HG02981 (cell line): ENCODE data around the gene ZNF865.

Experiments
- ATAC-seq: cut with Tn5 transposase; IDR thresholded peaks from one replicate; pipeline ENCODE4 v1.9.1; 2021; ENCODE audit warnings: mild to moderate bottlenecking, moderate library complexity; ENCODE audit not compliant: unreplicated experiment

ZNF865 gene

GRCh38 chr19:55643887-55644176 lies 38.4 kb downstream of the ZNF865 start:
- ATAC-seq, result no peak

DNA sequence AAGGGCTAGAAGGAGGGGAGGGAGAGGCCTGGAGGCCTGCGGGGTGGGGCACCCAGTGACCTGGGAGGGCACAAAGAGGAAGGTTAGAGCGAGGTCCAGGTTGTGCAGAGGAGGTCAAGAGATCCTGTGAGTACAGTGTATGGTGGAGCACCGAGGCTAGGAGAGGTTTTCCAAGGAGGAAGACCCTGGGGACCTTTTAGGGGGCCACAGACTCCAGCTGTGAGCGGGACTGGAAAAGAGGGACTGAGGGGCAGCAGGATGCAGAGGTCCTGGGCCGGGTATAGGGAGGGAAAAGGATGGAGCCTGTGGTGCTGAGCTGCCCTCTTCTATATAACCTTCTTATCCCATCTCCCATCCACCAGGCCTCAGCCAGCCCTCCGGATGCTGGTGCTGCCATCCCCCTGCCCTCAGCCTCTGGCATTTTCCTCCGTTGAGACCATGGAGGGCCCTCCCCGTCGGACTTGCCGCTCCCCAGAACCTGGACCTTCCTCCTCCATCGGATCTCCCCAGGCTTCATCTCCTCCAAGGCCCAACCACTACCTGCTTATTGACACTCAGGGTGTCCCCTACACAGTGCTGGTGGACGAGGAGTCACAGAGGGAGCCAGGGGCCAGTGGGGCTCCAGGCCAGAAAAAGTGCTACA lies 38.9 kb downstream of the ZNF865 start:
- no peak for ATAC-seq

DNA sequence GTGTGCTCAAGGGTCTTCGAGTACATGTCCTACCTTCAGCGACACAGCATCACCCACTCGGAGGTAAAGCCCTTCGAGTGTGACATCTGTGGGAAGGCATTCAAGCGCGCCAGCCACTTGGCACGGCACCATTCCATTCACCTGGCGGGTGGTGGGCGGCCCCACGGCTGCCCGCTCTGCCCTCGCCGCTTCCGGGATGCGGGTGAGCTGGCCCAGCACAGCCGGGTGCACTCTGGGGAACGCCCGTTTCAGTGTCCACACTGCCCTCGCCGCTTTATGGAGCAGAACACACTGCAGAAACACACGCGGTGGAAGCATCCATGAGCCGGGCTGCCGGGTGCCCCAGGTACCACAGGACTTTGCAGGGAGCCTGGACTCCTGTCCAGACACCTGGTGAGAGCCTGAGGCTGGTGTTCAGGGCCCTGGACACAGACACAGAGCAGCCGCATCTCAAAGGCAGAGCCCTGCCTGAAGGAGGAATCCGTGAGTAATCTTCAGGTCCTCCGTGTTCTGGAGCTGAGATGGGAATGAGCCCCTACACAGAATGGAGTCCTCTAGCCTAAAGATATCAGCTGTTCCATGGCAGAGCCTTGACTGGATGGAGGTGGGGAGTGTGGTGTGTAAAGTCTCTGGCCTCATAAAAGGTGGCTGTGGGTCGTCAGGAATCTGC lies 39.5 kb downstream of the ZNF865 start:
- no peak for ATAC-seq

DNA sequence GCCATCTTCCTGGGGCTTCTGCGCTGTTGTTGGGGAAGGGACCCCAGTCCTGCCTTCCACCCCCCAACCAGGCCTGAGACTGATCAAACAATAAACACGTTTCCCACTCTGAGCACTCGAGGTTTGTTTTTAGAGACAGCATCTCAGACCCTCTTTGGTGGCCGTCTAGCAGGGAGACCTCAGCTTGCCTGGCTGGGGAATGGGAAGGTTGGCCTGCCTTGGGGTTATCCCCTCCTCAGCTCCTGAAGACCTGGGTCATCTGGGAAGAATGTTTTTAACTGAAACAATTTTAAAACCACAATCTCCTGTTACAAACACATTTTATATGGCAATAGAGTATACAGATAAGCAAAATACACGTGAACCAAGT lies 40.0 kb downstream of the ZNF865 start:
- no peak for ATAC-seq

DNA sequence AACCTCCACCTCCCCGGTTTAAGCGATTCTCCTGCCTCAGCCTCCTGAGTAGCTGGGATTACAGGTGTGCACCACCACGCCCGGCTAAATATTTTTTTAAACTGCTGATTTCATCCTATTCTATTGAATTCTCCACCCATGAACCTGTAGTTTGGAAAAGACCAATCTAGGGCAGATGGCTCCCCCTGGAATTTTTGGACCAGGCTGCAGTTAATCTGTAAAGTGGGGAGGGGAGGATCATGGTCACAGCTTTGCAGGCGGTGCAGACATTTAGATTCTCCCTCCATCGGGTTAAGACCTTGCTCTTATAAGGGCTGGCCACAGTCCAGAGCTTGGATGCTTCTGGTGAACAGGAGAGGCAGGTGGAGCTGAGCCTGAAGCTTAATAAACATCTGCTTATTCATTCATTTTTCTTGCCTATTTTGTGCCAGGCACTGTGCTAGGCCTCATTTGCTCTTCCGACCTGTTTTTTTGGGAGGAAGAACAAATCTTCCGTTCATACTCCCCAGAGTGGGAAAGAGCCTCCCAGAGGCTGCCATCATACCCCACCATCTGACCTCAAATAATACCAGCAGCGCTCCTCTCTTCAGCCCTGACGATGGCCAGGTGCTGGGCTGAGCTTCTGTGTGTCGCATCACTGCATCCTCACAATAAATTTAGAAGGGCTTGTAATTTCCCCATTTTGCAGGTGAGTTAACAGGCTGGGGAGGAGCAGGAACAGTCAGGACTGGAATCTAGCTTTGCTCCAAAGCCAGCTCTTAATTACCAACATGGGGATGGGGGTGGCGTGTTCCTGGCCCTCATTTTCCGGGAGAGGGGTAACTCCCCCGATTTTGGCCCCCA lies 41.7 kb downstream of the ZNF865 start:
- ATAC-seq, result no peak

DNA sequence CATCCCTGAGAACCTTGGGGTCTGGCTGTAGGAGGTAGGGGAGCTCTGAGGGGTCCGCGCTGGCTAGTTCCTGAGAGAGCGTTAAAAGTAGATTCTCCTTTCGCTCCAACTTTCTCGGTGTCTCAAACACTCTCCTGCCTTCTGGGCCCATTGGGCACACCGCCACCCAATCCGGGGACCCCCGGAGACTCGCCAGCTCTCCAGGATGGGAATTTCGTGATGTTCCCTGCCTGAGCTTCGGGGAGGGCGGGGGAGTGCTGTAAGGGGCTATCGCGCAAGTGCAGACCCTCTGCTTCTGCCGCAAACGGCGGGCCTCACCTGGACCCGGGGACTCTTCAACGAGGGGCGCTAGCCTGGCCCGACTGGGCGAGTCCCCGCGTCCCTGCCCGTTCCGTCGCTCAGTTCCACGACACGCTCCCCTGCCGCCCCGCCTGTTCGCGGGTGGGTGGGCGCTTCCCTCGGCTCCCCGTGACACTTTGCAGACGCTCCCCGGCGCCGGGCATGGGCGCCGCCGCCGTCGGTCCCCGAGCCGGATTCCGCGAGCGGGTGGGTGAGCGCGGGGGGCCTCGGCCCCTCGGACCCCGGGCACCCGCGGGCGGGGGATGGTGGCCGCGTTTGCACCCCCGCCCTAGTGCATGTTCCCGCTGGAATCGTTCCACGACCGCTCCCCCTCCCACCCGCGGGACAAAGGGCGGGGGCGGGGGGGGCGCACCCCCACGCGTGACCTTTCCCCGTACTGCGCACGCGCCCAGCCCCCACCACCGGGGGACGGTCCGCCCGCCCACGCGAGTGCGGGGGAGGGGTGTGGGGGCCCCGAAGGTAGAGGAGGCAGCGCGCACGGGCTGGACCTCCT lies 42.5 kb downstream of the ZNF865 start, which contains the start of gene CCDC106:
Gene CCDC106 (plus strand): TSS at position 481 of the 853 bp plus-strand sequence. CDS start 835 bp downstream, outside the sequence.
- ATAC-seq, result no peak

DNA sequence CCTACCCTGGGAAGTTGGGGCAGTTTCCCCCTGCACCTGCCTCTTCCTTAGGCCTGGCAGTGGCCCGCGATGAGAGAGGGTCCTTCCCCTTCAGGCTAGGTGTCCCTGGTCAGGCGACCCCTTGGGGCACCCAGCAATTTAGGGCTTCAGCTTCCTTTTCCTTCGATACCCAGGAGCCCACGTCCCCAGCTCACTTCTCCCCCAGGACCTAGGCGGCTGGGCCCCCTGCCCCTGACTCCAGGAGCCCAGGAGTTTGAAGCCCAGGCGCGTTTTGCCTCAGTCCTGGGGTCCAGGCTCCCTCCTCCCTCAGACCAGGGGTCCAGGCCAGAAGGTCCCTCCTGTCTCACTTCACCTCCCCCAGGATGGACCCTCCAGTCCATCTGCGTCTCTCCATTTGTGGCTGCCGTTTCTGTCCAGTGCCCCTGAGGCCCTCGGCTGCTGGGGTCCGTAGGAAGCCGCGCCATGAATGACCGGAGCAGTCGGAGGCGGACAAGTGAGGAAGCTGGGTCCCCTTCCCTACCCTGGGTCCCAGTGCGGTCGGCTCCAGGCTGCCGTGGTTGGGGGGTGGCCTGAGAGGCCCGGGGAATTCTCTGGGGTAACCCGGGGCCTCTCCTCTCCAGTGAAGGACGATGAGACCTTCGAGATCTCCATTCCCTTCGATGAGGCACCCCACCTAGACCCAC lies 43.3 kb downstream of the ZNF865 start:
- no peak for ATAC-seq

DNA sequence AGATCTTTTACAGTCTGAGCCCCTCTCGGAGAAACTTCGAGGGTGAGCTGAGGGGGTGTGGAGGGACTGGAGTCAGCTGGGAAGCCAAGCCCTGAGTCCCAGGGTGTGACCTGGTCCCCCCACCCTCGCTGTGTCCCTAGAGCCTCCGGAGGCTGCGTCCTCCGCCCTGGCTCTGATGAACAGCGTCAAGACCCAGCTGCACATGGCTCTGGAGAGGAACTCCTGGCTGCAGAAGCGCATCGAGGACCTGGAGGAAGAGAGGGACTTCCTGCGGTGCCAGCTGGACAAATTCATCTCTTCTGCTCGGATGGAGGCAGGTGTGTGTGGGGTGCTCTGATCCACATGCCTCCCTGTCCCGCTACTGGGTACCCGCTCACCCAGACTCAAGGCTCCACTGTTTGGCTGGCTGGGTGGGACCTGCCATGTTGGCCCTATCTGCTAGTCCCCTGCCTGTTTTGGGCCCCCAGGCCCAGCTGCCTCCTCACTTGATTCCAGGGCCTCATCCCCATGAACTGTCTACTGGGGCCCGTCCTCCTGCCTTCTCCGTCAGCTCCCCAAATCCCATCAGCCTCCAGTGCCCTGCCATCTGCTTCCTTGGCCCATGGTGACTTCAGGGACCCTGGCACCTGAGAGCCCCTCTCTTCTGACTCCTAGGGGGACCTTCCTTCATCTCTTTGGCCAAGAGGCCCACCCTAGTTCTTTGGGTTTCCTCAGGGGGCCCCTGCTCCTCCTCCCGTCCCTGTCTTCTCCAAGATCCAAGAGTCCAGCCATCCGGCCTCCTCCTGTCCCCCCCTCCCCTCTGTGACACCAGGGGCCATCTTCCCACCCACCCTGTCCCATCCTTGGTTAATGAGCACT lies 44.0 kb downstream of the ZNF865 start:
- no peak for ATAC-seq

DNA sequence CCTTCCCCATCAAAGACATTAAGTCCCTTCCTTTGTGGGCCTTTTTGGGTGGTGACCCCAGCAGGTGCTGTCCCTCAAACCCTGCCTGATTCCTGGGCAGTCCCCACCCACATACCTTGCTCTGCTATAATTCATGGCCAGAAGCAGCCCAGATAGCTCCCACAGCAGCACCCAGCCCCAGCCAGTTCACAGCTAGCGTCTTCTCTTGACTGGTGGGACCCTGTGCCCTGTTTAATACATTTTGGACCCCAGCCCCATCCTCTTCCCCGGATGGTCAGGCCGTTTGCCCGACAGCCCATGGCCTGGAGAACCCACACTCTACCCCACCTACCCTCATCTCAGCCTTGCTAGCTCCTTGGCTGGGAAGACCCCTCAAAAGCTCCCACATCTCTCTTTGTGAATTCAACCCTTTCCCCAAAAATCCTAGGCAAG lies 44.7 kb downstream of the ZNF865 start:
- ATAC-seq, result no peak

DNA sequence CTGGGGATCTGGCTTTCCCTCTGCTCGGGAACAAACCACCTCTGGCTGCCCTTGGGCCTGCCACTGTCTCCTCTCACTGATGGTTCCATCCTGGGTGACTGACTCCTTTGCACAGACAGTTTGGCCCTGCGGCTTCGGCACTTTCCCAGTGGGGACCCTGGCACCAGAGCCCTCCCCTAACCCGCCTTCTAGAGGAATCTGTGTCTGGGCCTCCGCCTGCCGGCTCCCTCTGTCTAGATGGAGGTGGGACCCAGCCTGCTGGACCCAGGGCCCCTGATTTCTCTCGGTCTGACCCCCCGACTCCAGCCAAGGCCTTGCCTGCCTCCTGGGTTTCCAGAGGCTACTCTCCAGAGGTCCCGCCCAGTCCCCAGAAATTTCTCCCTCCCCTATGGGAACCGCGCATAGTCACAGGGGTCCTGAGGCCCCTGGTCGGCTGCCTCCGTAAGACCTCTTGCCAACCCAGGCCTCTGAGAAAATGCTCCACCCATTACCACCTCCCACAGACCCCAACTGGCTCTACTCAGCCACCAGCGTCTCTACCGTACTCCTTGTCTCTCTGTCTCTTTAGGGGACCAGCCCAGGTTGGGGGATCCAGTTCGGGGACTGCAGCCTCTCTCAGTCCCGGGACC lies 45.3 kb downstream of the ZNF865 start:
- no peak for ATAC-seq

DNA sequence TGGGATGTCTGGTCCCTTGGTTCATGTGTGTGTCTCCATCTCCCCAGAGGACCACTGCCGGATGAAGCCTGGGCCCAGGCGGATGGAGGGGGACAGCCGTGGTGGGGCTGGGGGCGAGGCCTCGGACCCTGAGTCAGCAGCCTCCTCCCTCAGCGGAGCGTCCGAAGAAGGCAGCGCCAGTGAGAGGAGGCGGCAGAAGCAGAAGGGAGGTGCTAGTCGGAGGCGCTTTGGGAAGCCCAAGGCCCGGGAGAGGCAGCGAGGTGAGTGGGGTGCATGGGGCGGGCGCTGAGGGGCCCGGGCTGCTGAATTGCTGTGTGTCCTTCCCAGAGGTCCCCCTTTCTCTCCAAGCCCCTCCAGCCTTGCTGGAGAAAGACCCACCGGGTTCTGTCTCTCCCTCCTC lies 45.8 kb downstream of the ZNF865 start:
- ATAC-seq, result no peak

- ATAC-seq, result no peak
Measured at GRCh38 chr19:55652311-55653128, 47.1 kb downstream of the ZNF865 start.

- peak; percentile 40 for ATAC-seq
Measured at GRCh38 chr19:55653651-55654322, 48.3 kb downstream of the ZNF865 start.

GRCh38 chr19:55654323-55654867 lies 48.9 kb downstream of the ZNF865 start:
- ATAC-seq, result peak; percentile 60

DNA sequence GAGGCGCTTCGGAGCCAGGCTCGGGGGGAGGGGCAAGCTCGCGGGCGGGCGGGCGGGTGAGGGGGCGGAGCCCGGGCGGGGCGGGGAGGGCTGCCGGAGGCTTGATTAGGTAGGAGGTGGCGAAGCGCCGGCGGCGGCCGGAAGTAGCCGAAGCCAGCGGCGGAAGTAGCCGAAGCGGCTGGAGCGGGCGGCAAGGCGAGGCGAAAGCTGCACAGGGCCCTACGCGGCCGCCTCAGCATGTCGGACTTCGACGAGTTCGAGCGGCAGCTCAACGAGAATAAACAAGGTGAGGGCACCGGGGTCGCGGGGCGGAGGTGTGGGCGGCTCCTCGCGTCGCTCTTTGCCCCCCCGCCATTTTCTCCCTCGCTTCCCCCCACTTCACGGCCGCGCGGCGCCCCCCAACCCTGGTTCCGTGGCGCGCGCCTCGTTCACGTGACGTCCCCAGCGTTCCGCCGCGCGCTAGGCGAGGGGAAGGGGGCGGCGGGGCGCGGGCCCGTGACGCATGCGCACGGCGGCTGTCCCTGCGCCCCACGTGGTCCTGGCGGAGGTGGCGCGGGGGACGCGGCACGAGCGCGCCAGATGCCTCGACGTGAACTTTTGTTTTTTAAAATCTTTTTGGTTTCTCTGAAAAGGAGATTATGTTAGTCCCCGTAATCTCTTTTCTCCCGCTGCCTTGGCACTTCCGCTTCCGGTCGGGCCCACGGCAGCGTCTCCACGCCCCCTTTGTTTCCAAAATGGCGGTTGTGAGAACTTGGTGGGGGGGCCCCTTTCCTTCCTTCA lies 49.6 kb downstream of the ZNF865 start, which contains the start of gene U2AF2:
Gene U2AF2 (plus strand): TSS at position 168 of the 780 bp plus-strand sequence. CDS start 70 bp downstream, at position 238.
- ATAC-seq, result peak; percentile 36

- no peak for ATAC-seq
Measured at GRCh38 chr19:55655648-55656040, 50.2 kb downstream of the ZNF865 start.
